HG03521 (cell line): ENCODE results near the gene ADPRH.
"Not testable (repeated sequence)": the region's sequence is repeated elsewhere in the genome, so short reads cannot be mapped to it uniquely, and the experiment has no call there.

Source experiments
- ATAC-seq: cut with Tn5 transposase; IDR thresholded peaks from one replicate; pipeline ENCODE4 v1.9.1; 2021; ENCODE audit warnings: mild to moderate bottlenecking, moderate library complexity; ENCODE audit not compliant: unreplicated experiment

The ADPRH gene

DNA sequence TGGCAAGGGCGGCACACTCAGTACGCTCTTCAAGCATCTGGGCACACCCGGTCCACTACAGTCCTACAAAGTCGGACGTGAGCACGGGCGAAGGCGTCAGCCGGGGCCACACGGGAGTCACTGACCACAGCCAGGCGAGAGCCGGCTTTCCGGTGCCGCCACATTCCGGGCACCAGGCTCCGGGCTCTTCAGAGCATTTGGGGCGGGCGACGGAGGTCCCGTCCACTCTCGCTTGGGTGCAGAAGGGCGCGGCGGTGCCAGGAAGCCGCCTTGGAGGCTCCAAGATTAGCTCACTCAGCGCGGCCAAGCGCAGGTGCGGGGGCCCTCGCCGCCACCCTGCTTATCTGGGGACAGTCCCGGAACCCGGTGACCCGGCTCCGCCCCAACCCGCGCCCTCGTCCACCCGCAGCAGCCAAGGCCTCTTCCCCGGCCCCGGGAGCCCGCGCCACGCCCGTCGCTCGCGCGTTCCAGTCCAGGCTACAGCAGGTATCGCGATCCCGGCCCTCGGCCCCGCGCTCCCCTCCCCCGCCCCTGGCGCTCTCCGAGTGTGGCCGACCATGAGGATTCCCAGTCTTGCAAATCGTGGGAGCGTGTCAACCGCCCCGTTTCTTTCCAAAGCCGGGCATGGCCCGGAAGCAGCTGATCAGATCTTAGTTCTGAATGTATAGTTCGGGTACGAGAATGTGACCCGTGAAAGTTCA lies at the start of gene ADPRH:
Gene ADPRH, plus strand, starts transcription at position 127 of the 701 bp plus-strand sequence. CDS start 2,678 bp downstream, outside the sequence.
- peak; percentile 61 for ATAC-seq

GRCh38 chr3:119529883-119530282 lies 49.4 kb upstream of the ADPRH start:
- no peak for ATAC-seq

DNA sequence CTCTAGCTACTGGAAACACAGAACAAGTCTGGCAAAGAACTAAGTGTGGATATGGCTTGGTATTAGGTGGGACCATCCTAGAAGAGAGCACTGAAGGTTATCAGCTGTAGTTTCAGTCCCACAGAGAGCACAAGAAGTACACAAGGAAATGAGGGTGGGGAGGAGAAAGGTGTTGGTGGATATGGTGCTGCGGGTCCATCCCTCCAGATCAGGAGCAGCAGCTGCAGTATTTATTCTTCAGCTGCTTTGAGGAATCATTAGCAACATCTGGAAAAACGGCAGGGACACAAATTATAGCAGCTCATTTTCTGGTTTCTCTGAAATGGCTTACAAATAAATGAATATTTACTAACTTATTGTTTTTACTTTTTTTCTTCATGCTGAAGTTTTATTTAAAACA lies 48.8 kb upstream of the ADPRH start:
- ATAC-seq = no peak

- ATAC-seq = no peak
Measured at GRCh38 chr3:119531151-119531550, 48.1 kb upstream of the ADPRH start.

DNA sequence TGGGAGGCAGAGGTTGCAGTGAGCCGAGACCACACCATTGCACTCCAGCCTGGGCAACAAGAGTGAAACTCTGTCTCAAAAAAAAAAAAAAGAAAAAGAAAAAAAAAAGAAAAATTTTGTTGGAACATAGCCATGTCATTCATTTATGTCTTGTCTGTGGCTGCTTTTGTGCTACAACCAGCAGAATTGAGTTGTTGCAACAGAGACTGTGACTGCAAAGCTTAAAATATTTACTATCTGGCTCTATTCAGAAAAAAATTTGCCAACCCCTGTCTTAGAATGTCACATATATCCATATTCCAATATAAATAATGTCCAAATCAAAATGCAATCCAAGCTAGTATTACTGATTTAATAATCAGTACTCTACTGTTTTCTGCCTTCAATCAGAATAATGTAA lies 45.0 kb upstream of the ADPRH start:
- no peak for ATAC-seq

GRCh38 chr3:119536757-119537156 lies 42.5 kb upstream of the ADPRH start:
- ATAC-seq = no peak

- ATAC-seq = no peak
Measured at GRCh38 chr3:119538772-119539171, 40.5 kb upstream of the ADPRH start.

DNA sequence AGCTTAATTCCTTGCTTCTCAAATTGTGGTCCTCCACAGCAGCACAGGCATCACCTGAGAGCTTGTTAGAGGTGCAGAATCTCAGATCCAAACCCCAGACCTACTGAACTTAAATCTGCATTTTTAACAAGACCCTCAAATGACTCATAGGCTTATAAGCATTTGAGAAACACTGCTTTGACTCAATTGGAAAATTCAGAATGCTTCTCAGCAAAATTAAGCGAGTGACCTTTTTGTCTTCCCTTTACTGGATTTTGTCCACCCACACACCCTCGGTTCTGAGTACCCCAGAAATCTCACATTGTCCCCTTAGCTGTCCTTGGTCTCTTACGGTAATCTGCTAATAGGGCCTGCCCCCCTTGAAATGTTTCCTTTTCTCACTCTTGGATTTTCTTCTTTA lies 37.7 kb upstream of the ADPRH start:
- ATAC-seq = no peak

DNA sequence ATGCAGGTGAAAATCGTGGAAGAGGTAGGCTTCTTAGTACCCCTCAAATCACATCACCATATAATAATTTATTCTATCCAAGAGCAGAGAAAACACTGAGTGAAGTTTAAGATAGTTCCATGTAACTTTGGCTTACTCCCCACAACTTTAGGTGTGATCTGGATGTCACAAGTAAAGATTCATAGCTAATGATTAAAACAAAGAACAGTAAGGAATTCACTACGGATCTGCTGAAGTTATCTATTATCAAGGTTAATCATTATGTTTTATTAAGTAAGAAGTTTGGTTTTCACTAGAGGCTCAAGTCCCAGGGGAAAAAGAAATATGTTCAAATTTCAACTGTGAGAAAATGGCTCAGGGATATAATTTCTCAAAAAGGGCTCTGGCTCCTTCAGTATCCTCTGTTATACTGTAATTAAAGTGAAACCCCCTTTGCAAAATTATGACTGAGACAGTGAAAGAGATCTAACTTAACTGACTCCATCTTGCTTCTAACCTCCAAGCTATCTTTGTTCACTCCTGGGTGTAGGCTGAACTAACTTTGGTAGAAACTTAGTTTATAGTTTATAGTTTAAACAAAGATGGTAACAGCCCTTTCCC lies 37.0 kb upstream of the ADPRH start:
- no peak for ATAC-seq

GRCh38 chr3:119543147-119543546 lies 36.1 kb upstream of the ADPRH start:
- no peak for ATAC-seq

- ATAC-seq = no peak
Measured at GRCh38 chr3:119547227-119547626, 32.1 kb upstream of the ADPRH start.

DNA sequence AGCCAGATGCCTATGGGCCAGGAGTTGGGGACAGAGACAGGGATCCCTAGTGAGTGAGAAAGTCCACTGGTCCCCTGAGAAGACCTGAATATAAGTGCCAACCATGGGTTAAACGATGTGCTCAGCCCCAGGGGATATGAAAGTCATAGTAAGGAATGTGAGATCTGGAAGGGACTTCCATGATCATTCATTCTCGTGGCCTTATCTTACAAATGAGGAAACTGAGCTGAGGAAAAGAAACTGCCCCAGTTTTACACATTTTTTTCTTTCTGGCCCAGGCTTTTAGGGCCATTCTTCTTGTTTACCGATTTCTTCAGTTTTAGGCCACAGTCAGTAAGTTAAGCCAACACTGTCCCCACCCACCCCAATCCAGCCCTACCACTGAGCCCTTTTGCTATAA lies 31.0 kb upstream of the ADPRH start:
- ATAC-seq = no peak

- ATAC-seq = no peak
Measured at GRCh38 chr3:119550192-119550910, 28.9 kb upstream of the ADPRH start.

- ATAC-seq = no peak
Measured at GRCh38 chr3:119551598-119551997, 27.7 kb upstream of the ADPRH start.

DNA sequence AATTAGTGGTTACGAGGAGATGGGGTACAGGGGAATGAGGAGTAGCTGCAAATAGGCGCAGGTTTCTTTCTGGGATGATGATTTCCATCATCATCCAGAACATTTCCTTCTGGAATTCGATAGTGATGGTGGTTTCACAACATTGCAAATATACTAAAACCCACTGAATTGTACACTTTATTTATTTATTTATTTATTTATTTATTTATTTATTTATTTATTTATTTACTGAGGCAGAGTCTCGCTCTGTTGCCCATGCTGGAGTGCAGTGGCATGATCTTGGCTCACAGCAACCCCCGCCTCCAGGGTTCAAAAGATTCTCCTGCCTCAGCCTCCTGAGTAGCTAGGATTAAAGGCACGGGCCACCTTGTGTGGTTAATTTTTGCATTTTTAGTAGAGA lies 26.4 kb upstream of the ADPRH start:
- not testable (repeated sequence) for ATAC-seq

DNA sequence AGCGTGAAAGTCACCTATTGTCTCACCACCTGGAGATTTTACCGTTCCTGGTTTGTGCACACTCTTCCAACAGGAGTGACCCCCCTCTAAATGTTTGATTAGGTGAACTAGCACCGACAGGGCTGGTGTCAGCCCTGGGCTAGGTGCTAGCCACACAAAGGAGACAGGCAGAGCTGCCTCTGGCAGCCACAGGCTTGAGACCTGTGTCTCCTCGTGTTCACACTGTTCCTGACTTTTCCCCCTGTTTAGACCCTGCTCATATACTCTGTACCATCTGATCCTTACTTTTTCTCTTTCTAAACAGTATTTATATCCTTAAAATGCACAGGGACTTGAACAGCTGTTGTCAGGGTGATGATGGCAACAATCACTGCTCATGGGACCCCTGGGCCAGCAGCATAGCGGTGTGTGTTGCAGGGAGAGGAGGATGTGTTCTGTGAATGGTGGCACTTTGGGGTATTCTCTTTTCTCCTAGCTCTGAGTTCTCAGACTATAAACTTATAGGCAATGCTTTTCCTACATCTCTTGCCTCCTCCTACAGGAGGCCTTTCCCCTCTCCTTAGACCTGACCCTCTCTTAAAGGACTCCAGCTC lies 25.4 kb upstream of the ADPRH start:
- no peak for ATAC-seq

DNA sequence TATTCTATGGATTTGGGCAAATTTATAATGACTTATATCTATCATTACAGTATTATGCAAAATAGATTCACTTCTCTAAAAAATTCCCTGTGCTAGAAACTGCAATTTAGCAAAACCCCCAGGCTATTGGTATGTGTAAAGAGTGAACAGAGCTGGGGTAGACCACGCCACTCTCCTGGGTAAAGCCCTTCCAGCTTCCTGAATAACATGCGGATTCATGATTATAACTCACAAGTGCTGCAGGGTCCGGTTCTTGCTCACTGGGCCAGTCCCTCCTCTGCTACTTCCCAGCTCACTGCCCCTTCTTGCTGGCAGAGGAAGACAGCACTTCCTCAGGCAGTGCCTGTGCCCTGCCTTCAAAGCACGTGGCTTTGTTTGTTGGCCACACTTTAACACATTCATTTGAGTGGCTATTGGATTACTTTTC lies 24.0 kb upstream of the ADPRH start:
- no peak for ATAC-seq

DNA sequence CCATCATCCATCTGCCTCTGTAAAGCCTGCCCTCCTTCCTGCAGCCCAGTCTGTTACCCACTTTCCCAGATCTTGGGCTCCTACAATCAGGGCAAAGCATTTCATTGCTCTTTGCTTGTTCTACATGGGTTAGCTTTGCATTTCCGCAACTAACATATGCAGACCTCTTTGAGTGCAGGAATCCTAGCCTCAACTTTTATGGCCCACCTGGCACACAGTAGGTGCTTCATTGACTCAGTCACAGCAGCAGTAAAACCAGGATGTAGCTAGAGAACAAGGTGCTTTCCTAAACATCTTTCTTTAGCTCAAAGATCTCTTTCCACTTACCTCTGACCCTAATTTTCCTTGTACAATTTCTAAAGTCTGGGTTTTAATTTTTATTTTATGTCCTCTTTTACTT lies 23.4 kb upstream of the ADPRH start:
- no peak for ATAC-seq

- no peak for ATAC-seq
Measured at GRCh38 chr3:119557192-119557876, 22.0 kb upstream of the ADPRH start.

DNA sequence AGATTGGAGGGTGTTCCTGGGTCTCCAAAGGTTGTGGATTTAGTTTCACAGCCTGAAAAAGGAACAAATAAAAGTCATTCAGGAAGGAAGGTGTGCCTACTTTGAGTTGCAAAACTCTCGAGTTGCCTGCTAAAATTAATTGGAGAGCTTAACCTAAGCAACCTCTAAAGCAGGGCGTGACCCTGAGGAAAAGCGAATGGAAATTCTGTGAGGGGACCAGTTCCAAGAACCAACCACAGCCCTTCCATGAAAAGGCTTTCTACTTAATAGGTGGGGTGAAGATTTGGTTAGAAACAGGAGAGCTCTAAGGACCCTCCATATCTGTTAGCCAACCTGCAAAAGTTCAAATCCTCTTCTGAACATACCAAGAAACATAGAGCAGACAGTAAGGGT lies 21.4 kb upstream of the ADPRH start:
- ATAC-seq = no peak

DNA sequence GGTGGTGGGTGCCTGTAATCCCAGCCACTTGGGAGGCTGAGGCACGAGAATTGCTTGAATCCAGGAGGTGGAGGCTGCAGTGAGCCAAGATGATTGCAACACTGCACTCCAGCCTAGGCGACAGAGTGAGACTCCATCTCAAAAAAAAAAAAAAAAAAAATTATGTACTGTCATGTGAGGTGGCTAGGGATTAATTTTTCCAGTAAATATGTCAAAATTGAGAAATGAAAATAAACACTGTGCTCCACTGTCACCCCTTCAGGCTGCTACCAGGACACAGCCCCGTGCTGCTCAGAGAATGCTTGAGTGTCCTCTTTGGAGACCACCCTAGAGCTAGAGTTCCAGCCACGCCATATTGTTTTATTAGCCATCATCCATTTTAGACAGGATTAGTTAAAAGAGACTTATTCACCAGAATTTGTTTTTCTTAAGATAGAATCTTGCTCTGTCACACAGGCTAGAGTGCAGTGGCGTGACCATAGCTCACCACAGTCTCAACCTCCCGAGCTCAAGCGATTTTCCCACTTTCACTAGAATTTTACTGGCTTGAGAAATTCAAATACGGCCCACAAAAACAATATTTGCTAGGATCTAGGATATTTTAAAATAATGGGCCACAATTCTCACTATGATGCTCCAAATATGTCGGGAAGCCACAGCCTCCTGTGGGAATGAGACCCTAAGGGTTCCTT lies 20.5 kb upstream of the ADPRH start:
- no peak for ATAC-seq
